ENCODE measurements around the gene DLGAP4.

- TF ChIP-seq EZH2 (IDR thresholded peaks at IDR 0.05; ENCODE audit: low read length), result no peak
- no peak for TF ChIP-seq CTCF (optimal IDR thresholded peaks at IDR 0.05 in 1 of 3, IDR thresholded peaks at IDR 0.05 in 1 of 3, conservative IDR thresholded peaks at IDR 0.05 in 1 of 3; ENCODE audit: extremely low read depth in 1 of 3, insufficient read depth in 2 of 3, low read length in 3 of 3)
Measured at GRCh38 chr20:36309643-36310042, 3.5 kb downstream of the DLGAP4 start.
